Activated CD4-positive, alpha-beta memory T cell treated with anti-CD3 and anti-CD28 coated beads, Interleukin-2, amount 10 ng/mL, durations not matched to agents 7 days and 5 days (primary cell): ENCODE measurements around the gene SERPINB12. TPM values are rescaled to one million over a fixed set of nuclear protein-coding genes. Genes with fewer than 3 reads are reported as not detected.

Experiments used
- CTCF ChIA-PET: fragments of 350-600 bp; sonication (Branson Sonifier 250); formaldehyde crosslinking; loops from one replicate; lab custom pipeline; 2021; ENCODE audit warnings: antibody characterized with exemption, inconsistent platforms; lab: Charles Lee
- POLR2A ChIA-PET: fragments of 350-600 bp; sonication (Branson Sonifier 250); formaldehyde crosslinking; loops from one replicate; lab custom pipeline; 2021; ENCODE audit warnings: antibody characterized with exemption; lab: Charles Lee
- DNase-seq: peaks from one replicate; pipeline ENCODE4 v3.0.0-alpha.2; 2020
- H3K27ac Mint-ChIP-seq: one replicate; pipeline ENCODE4 v1.8.0; 2021; ENCODE audit warnings: mild to moderate bottlenecking, mixed read lengths
- H3K27me3 Mint-ChIP-seq: one replicate; pipeline ENCODE4 v1.8.0; 2021; ENCODE audit warnings: mixed read lengths
- H3K36me3 Mint-ChIP-seq: one replicate; pipeline ENCODE4 v1.8.0; 2021; ENCODE audit warnings: low read depth, mixed read lengths
- H3K4me1 Mint-ChIP-seq: one replicate; pipeline ENCODE4 v1.8.0; 2021; ENCODE audit warnings: mixed read lengths
- H3K4me3 Mint-ChIP-seq: one replicate; pipeline ENCODE4 v1.8.0; 2021; ENCODE audit warnings: mild to moderate bottlenecking, mixed read lengths
- H3K9me3 Mint-ChIP-seq: one replicate; pipeline ENCODE4 v1.8.0; 2021; ENCODE audit warnings: mixed read lengths
- total RNA-seq, 2 experiments: library from RNA; stranded (reverse); gene quantifications; one replicate each; pipeline ENCODE4 v1.2.3, GENCODE V29; 2021

Gene SERPINB12
- total RNA-seq, 2 experiments from 2014 or later: not detected

DNA sequence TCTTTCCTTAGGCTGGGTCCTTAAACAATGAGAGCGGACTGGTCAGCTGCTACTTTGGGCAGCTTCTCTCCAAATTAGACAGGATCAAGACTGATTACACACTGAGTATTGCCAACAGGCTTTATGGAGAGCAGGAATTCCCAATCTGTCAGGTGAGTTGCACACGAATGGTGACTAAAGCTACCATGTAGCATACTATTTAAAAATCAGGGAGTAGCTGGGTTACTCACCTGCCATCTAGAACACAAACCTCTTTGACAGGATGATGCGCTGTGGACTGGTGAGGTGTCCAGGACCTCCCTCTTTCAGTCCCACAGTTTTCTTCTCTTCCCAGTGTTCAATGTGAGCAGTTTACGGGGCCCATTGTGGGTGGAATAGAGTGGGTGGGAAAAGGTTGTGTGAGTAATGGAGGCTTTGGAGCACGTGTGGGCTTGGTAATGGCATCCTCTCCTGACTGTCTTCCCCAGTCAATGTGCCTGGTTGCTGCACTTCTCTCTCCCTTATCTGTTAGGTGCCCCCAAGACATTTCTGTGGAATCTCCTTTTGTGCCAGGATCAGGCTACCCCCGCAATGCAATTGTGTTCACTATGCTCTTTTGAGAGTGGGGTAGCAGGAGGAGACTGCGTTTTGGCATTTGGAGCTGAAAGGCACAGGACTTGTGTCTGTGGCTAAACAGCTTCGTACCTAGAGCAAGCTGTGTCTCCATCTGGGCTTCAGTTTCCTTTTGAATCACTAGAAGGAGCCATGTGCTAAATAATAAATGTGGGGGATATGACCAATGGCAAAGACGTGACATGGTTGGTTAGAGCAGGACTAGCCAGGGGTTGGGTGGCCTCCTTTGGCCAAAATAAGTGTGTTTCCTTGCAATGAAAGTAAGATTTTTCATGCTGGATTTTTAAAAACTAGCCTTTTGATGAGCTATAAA is 17.7 kb downstream of the SERPINB12 start:
- H3K4me3 Mint-ChIP-seq: no peak overlapping the region
- POLR2A ChIA-PET: no interaction called here
- no peaks in the 10 kb centered on the region for H3K9me3 Mint-ChIP-seq
- peaks cover 17% of the 10 kb centered on the region for H3K27me3 Mint-ChIP-seq
- H3K4me1 Mint-ChIP-seq: no peaks in the 10 kb centered on the region
- H3K27ac Mint-ChIP-seq: no peak overlapping the region
- CTCF ChIA-PET: interaction anchor here (0.6 to 2.4 kb wide), 4 partner anchors 16 to 292 kb away, joined by 3 to 6 read pairs (median 4); no protein-coding TSS in a partner anchor
- no peak for DNase-seq
- no peaks in the 10 kb centered on the region for H3K36me3 Mint-ChIP-seq

GRCh38 chr18:63562284-63562683 is 20.1 kb downstream of the SERPINB12 start:
- Mint-ChIP-seq H3K27ac (no peak overlapping the region), H3K4me1 (no peaks in the 10 kb centered on the region), H3K36me3 (no peaks in the 10 kb centered on the region), H3K4me3 (no peak overlapping the region), H3K9me3 (no peaks in the 10 kb centered on the region), H3K27me3 (peaks cover 27% of the 10 kb centered on the region)
- no peak for DNase-seq
- ChIA-PET CTCF (interaction anchor here (2.2 kb wide), 1 partner anchor 16 kb away, joined by 5 read pairs; no protein-coding TSS in a partner anchor), POLR2A (no interaction called here)

GRCh38 chr18:63564021-63564420 is 21.9 kb downstream of the SERPINB12 start:
- peaks cover 30% of the 10 kb centered on the region for H3K27me3 Mint-ChIP-seq
- H3K27ac Mint-ChIP-seq: no peak overlapping the region
- H3K4me1 Mint-ChIP-seq: no peaks in the 10 kb centered on the region
- DNase-seq: no peak
- H3K36me3 Mint-ChIP-seq: no peaks in the 10 kb centered on the region
- ChIA-PET CTCF (interaction anchor here (1.0 to 1.5 kb wide), 2 partner anchors 14 to 45 kb away, joined by 3 to 4 read pairs; no protein-coding TSS in a partner anchor), POLR2A (no interaction called here)
- H3K9me3 Mint-ChIP-seq: no peaks in the 10 kb centered on the region
- H3K4me3 Mint-ChIP-seq: no peak overlapping the region

DNA sequence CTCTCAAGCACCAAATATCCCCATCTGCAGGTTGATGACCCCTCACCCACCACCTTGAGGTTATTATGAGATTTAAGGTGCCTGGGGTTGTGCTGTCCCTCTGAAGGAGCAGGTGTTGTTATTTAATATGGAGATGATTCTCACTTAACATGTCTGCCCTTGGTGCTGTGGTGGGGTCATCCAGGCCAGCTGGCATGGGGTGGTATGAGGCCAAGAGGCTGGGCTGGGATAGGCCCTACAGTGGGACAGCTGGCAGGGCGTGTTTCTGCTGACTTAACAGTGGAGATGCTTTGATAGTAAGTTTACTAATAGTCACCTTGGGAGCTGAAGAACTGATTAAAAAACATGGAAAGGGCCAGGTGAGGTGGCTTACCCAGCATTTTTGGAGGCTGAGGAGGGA is 22.4 kb downstream of the SERPINB12 start:
- Mint-ChIP-seq H3K36me3 (no peaks in the 10 kb centered on the region), H3K4me3 (no peak overlapping the region), H3K27ac (no peak overlapping the region), H3K27me3 (peaks cover 25% of the 10 kb centered on the region), H3K4me1 (no peaks in the 10 kb centered on the region), H3K9me3 (no peaks in the 10 kb centered on the region)
- DNase-seq: no peak
- POLR2A ChIA-PET: no interaction called here
- CTCF ChIA-PET: interaction anchor here (0.8 to 1.5 kb wide), 3 partner anchors 13 to 46 kb away, joined by 3 to 4 read pairs (median 3); no protein-coding TSS in a partner anchor

GRCh38 chr18:63567276-63567675 is 25.1 kb downstream of the SERPINB12 start:
- no peak overlapping the region for H3K27ac Mint-ChIP-seq
- no peaks in the 10 kb centered on the region for H3K36me3 Mint-ChIP-seq
- ChIA-PET CTCF (interaction anchor here (1.0 to 1.9 kb wide), 2 partner anchors 10 to 56 kb away, joined by 3 to 12 read pairs; no protein-coding TSS in a partner anchor), POLR2A (no interaction called here)
- no peak for DNase-seq
- H3K9me3 Mint-ChIP-seq: no peaks in the 10 kb centered on the region
- H3K27me3 Mint-ChIP-seq: peaks cover 33% of the 10 kb centered on the region
- H3K4me3 Mint-ChIP-seq: no peak overlapping the region
- no peaks in the 10 kb centered on the region for H3K4me1 Mint-ChIP-seq

GRCh38 chr18:63567825-63568224 is 25.7 kb downstream of the SERPINB12 start:
- no peaks in the 10 kb centered on the region for H3K4me1 Mint-ChIP-seq
- H3K4me3 Mint-ChIP-seq: no peak overlapping the region
- peaks cover 38% of the 10 kb centered on the region for H3K27me3 Mint-ChIP-seq
- CTCF ChIA-PET: interaction anchor here (1.0 to 1.9 kb wide), 2 partner anchors 10 to 56 kb away, joined by 3 to 12 read pairs; no protein-coding TSS in a partner anchor
- POLR2A ChIA-PET: no interaction called here
- no peaks in the 10 kb centered on the region for H3K9me3 Mint-ChIP-seq
- H3K27ac Mint-ChIP-seq: no peak overlapping the region
- DNase-seq: no peak
- H3K36me3 Mint-ChIP-seq: no peaks in the 10 kb centered on the region

- Mint-ChIP-seq H3K27ac (no peak overlapping the region), H3K4me3 (no peak overlapping the region), H3K36me3 (no peaks in the 10 kb centered on the region), H3K4me1 (no peaks in the 10 kb centered on the region), H3K9me3 (no peaks in the 10 kb centered on the region), H3K27me3 (peaks cover 42% of the 10 kb centered on the region)
- CTCF ChIA-PET: interaction anchor here (0.7 to 1.8 kb wide), 2 partner anchors 21 to 52 kb away, joined by 4 read pairs; no protein-coding TSS in a partner anchor
- no peak for DNase-seq
- POLR2A ChIA-PET: no interaction called here
These were observed 28.6 kb downstream of the SERPINB12 start for GRCh38 chr18:63570721-63571120.

DNA sequence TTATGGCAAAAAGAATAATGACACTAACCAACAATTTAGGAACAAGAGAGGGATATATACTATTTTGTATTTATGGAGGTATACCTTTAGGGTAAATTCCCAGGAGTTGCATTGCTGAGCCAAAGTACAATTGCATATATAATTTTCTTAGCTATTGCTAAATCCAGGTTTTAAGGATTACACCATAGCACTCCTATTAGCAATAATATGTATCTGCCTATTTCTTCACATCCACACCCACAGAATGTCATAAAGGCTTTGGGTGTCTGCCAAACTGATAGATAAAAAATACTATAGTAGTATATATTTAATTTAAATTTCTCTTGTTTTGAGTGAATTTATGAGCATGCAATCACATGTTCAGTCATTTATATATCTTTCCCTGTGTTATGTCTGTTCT is 33.5 kb downstream of the SERPINB12 start:
- no peak overlapping the region for H3K4me3 Mint-ChIP-seq
- H3K9me3 Mint-ChIP-seq: no peaks in the 10 kb centered on the region
- H3K27ac Mint-ChIP-seq: no peak overlapping the region
- ChIA-PET POLR2A (no interaction called here), CTCF (interaction anchor here (2.2 to 5.8 kb wide), 3 partner anchors 9 to 59 kb away, joined by 5 to 104 read pairs (median 12); no protein-coding TSS in a partner anchor)
- DNase-seq: no peak
- no peaks in the 10 kb centered on the region for H3K4me1 Mint-ChIP-seq
- no peaks in the 10 kb centered on the region for H3K36me3 Mint-ChIP-seq
- H3K27me3 Mint-ChIP-seq: peaks cover 32% of the 10 kb centered on the region

- no peaks in the 10 kb centered on the region for H3K36me3 Mint-ChIP-seq
- POLR2A ChIA-PET: interaction anchor here (1.2 kb wide), 1 partner anchor 60 kb away, joined by 7 read pairs; no protein-coding TSS in a partner anchor
- CTCF ChIA-PET: interaction anchor here (0.7 to 5.8 kb wide), 18 partner anchors 12 to 461 kb away, joined by 3 to 104 read pairs (median 4); partner anchors contain the start of gene SERPINB12
- no peaks in the 10 kb centered on the region for H3K4me1 Mint-ChIP-seq
- peaks cover 18% of the 10 kb centered on the region for H3K27me3 Mint-ChIP-seq
- H3K9me3 Mint-ChIP-seq: no peaks in the 10 kb centered on the region
- DNase-seq: peak; percentile 22
- no peak overlapping the region for H3K27ac Mint-ChIP-seq
- no peak overlapping the region for H3K4me3 Mint-ChIP-seq
These were observed 36.3 kb downstream of the SERPINB12 start for GRCh38 chr18:63578357-63578958.

DNA sequence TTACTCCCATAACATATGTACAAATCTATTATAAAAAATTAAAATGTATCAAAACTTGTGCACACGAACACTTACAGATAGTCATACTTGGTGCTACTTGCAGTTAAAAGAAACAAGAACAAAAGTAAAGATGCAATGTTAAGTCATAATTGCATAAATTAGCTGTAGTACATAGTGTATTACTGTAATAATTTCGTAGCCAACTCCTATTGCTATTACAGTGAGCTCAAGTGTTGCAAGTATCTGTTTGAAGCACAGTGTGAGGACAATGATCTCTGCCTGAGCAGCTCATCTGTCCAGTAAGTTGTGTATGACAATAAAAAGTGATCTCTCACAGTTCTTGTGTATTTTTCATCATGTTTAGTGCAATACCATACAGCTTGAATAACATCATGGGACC is 37.4 kb downstream of the SERPINB12 start:
- ChIA-PET CTCF (interaction anchor here (0.6 to 5.8 kb wide), 6 partner anchors 13 to 92 kb away, joined by 3 to 104 read pairs (median 11); no protein-coding TSS in a partner anchor), POLR2A (no interaction called here)
- H3K27ac Mint-ChIP-seq: no peak overlapping the region
- H3K27me3 Mint-ChIP-seq: peaks cover 15% of the 10 kb centered on the region
- H3K36me3 Mint-ChIP-seq: no peaks in the 10 kb centered on the region
- DNase-seq: no peak
- no peaks in the 10 kb centered on the region for H3K9me3 Mint-ChIP-seq
- H3K4me1 Mint-ChIP-seq: no peaks in the 10 kb centered on the region
- H3K4me3 Mint-ChIP-seq: no peak overlapping the region

- H3K4me1 Mint-ChIP-seq: no peaks in the 10 kb centered on the region
- H3K9me3 Mint-ChIP-seq: no peaks in the 10 kb centered on the region
- H3K27me3 Mint-ChIP-seq: peaks cover 2% of the 10 kb centered on the region
- DNase-seq: no peak
- H3K27ac Mint-ChIP-seq: no peak overlapping the region
- H3K4me3 Mint-ChIP-seq: no peak overlapping the region
- ChIA-PET CTCF (interaction anchor here (0.8 kb wide), 1 partner anchor 67 kb away, joined by 3 read pairs; no protein-coding TSS in a partner anchor), POLR2A (no interaction called here)
- no peaks in the 10 kb centered on the region for H3K36me3 Mint-ChIP-seq
These were observed 43.8 kb downstream of the SERPINB12 start for GRCh38 chr18:63585988-63586387.

DNA sequence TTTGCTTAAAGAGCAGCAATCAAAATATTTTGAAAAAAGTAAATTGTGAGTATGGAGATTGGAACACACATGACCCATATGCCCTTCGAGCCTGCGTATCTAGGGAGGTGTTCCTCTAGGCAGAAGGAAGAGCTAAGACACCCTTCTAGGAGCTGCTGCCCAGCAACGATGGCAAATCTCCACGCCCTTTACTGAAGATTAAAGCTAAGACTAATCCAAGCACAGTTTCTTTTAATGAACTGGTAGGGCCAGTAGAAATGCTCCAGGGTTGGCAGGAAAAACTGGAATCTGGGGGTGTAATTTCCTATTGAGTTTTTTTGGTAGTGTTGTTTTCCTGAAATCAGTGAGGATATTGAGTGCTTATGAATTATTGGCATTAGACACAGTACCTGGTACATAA is 44.3 kb downstream of the SERPINB12 start:
- Mint-ChIP-seq H3K4me1 (no peaks in the 10 kb centered on the region), H3K36me3 (no peaks in the 10 kb centered on the region), H3K27me3 (peaks cover 2% of the 10 kb centered on the region), H3K4me3 (no peak overlapping the region), H3K9me3 (no peaks in the 10 kb centered on the region), H3K27ac (no peak overlapping the region)
- ChIA-PET CTCF (no interaction called here), POLR2A (no interaction called here)
- DNase-seq: no peak

DNA sequence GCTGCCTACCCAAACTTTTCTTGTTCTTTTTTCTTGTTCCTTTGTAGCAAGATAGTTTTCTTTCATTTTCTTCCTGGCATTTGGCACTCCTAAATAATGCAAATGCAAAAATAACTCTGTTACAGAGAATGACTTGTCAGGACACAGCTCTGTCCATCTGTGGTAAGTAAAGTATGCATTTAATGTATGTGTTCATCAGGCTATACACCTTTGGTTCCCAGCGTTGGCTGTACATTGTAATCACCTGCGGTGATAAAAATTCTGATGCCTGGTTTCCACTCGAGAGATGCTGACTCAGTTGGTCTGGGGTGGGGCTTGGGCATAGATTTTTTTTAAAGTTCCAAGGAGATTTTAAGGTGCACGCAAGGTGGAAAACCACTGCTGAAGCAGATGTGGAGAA is 44.8 kb downstream of the SERPINB12 start, which contains the start of gene SERPINB13:
TSS of gene SERPINB13 (plus strand) at position 378 of the 400 bp plus-strand sequence. CDS start 1,325 bp downstream, outside the sequence.
- no peaks in the 10 kb centered on the region for H3K36me3 Mint-ChIP-seq
- H3K4me1 Mint-ChIP-seq: no peaks in the 10 kb centered on the region
- no peak within 1 kb of the TSS for H3K4me3 Mint-ChIP-seq
- H3K27me3 Mint-ChIP-seq: peaks cover 2% of the 10 kb centered on the region
- ChIA-PET POLR2A (no interaction called here), CTCF (no interaction called here)
- DNase-seq: no peak
- no peak within 1 kb of the TSS for H3K27ac Mint-ChIP-seq
- H3K9me3 Mint-ChIP-seq: no peaks in the 10 kb centered on the region
